HEK293 (cell line): ENCODE data around the gene CDK17.

Source experiments
- CTCF ChIA-PET: fragments of 350-600 bp; formaldehyde crosslinking; extraction: SDS; loops from one replicate; lab custom pipeline; 2021; ENCODE audit warnings: antibody characterized with exemption; lab: Yijun Ruan, JAX
- POLR2A ChIA-PET: fragments of 300-600 bp; formaldehyde crosslinking; extraction: SDS; loops from one replicate; lab custom pipeline; 2020; ENCODE audit warnings: antibody characterized with exemption, inconsistent platforms; lab: Yijun Ruan, JAX
- H3K27ac ChIP-seq: fragments of 200-500 bp; sonication (Bioruptor generic); 2 replicates; pipeline ENCODE4 v1.5.1; 2014; ENCODE audit warnings: low read depth, low read length, control low read depth, inconsistent platforms; ENCODE audit errors: extremely low read depth
- H3K36me3 ChIP-seq, 2 experiments: fragments of 200-500 bp in 1 of 2; sonication (Bioruptor generic) in 1 of 2; 1 replicate in 1 of 2; 2 replicates in 1 of 2; pipeline ENCODE4 v1.5.1; 2014 to 2017; ENCODE audit warnings: inconsistent platforms in 2 of 2, low read length in 2 of 2; ENCODE audit not compliant: control insufficient read depth in 2 of 2, insufficient read depth in 1 of 2
- H3K4me1 ChIP-seq: fragments of 200-500 bp; sonication (Bioruptor generic); 2 replicates; pipeline ENCODE4 v1.5.1; 2014; ENCODE audit warnings: mild to moderate bottlenecking, low read length, inconsistent platforms; ENCODE audit not compliant: control insufficient read depth, insufficient read depth
- H3K4me3 ChIP-seq: 2 replicates; pipeline ENCODE4 v1.5.1; 2011; ENCODE audit warnings: low read depth, mild to moderate bottlenecking, control low read depth, low read length, moderate library complexity
- H3K9me3 ChIP-seq: fragments of 200-500 bp; sonication (Bioruptor generic); 2 replicates; pipeline ENCODE4 v1.5.1; 2014; ENCODE audit warnings: low read depth, low read length, inconsistent platforms; ENCODE audit not compliant: control insufficient read depth, insufficient read depth
- GLIS1 ChIP-seq: fragments of 450-650 bp; formaldehyde crosslinking; IDR thresholded peaks from 2 replicates; pipeline ENCODE4 v1.5.1; 2016; ENCODE audit warnings: missing biosample characterization, missing genetic modification characterization
- KLF10 ChIP-seq: fragments of 450-650 bp; IDR thresholded peaks from 2 replicates; pipeline ENCODE4 v1.5.1; 2018; ENCODE audit warnings: missing biosample characterization, mild to moderate bottlenecking, missing genetic modification characterization
- SETDB1 ChIP-seq: IDR thresholded peaks from one replicate; pipeline ENCODE4 v1.6.1; 2017; ENCODE audit warnings: mild to moderate bottlenecking, low read length, moderate library complexity, mixed read lengths; ENCODE audit not compliant: insufficient read length
- SP2 ChIP-seq: fragments of 450-650 bp; formaldehyde crosslinking; IDR thresholded peaks from 2 replicates; pipeline ENCODE4 v1.5.1; 2016; ENCODE audit warnings: missing biosample characterization, missing genetic modification characterization
- SP7 ChIP-seq: fragments of 450-650 bp; formaldehyde crosslinking; IDR thresholded peaks from 2 replicates; pipeline ENCODE4 v1.5.1; 2016; ENCODE audit warnings: missing biosample characterization, missing genetic modification characterization
- ZFP3 ChIP-seq: fragments of 450-650 bp; formaldehyde crosslinking; IDR thresholded peaks from 2 replicates; pipeline ENCODE4 v1.5.1; 2016; ENCODE audit warnings: low read depth, missing biosample characterization, missing genetic modification characterization
- ZNF169 ChIP-seq: fragments of 450-650 bp; formaldehyde crosslinking; IDR thresholded peaks from 2 replicates; pipeline ENCODE4 v1.5.1; 2016; ENCODE audit warnings: missing biosample characterization, missing genetic modification characterization
- ZNF248 ChIP-seq: fragments of 450-650 bp; formaldehyde crosslinking; IDR thresholded peaks from 2 replicates; pipeline ENCODE4 v1.5.1; 2017; ENCODE audit warnings: missing biosample characterization, missing genetic modification characterization
- ZNF341 ChIP-seq: fragments of 450-650 bp; formaldehyde crosslinking; IDR thresholded peaks from 2 replicates; pipeline ENCODE4; 2016; ENCODE audit warnings: low read depth, missing biosample characterization, missing genetic modification characterization
- ZNF426 ChIP-seq: fragments of 450-650 bp; formaldehyde crosslinking; IDR thresholded peaks from 2 replicates; pipeline ENCODE4 v1.5.1; 2017; ENCODE audit warnings: missing biosample characterization, missing genetic modification characterization, mild to moderate bottlenecking, inconsistent platforms, moderate library complexity
- ZNF510 ChIP-seq: fragments of 450-650 bp; formaldehyde crosslinking; IDR thresholded peaks from 2 replicates; pipeline ENCODE4 v1.5.1; 2018; ENCODE audit warnings: mild to moderate bottlenecking, missing genetic modification characterization, missing biosample characterization; ENCODE audit not compliant: insufficient replicate concordance
- ZNF558 ChIP-seq: fragments of 450-650 bp; formaldehyde crosslinking; IDR thresholded peaks from 2 replicates; pipeline ENCODE4 v1.5.1; 2016; ENCODE audit warnings: missing biosample characterization, missing genetic modification characterization
- ZNF600 ChIP-seq: fragments of 450-650 bp; formaldehyde crosslinking; IDR thresholded peaks from 2 replicates; pipeline ENCODE4 v1.5.1; 2016; ENCODE audit warnings: missing biosample characterization, missing genetic modification characterization
- ZNF610 ChIP-seq: fragments of 450-650 bp; formaldehyde crosslinking; IDR thresholded peaks from 2 replicates; pipeline ENCODE4 v1.5.1; 2016; ENCODE audit warnings: missing biosample characterization, missing genetic modification characterization, borderline replicate concordance
- ZNF626 ChIP-seq: fragments of 450-650 bp; sonication (Bioruptor Pico); formaldehyde crosslinking; IDR thresholded peaks from 2 replicates; pipeline ENCODE4 v1.5.1; 2018; ENCODE audit warnings: missing biosample characterization, missing genetic modification characterization, inconsistent platforms
- ZNF664 ChIP-seq: fragments of 450-650 bp; formaldehyde crosslinking; IDR thresholded peaks from 2 replicates; pipeline ENCODE4 v1.5.1; 2016; ENCODE audit warnings: missing biosample characterization, missing genetic modification characterization
- ZNF777 ChIP-seq: fragments of 450-650 bp; formaldehyde crosslinking; IDR thresholded peaks from 2 replicates; pipeline ENCODE4 v1.5.1; 2017; ENCODE audit warnings: missing biosample characterization, missing genetic modification characterization, borderline replicate concordance
- TF ChIP-seq, protein P1 (sequence below): fragments of 450-650 bp; formaldehyde crosslinking; IDR thresholded peaks from 2 replicates; pipeline ENCODE4 v1.5.1; 2017; ENCODE audit warnings: missing biosample characterization, missing genetic modification characterization
- TF ChIP-seq, protein P2 (sequence below): fragments of 450-650 bp; formaldehyde crosslinking; IDR thresholded peaks from 2 replicates; pipeline ENCODE4 v1.5.1; 2016; ENCODE audit warnings: missing biosample characterization, missing genetic modification characterization
- TF ChIP-seq, protein P3 (sequence below): fragments of 450-650 bp; formaldehyde crosslinking; IDR thresholded peaks from 2 replicates; pipeline ENCODE4 v1.5.1; 2016; ENCODE audit warnings: missing biosample characterization, missing genetic modification characterization, low read depth
- TF ChIP-seq, protein P4 (sequence below): fragments of 450-650 bp; formaldehyde crosslinking; IDR thresholded peaks from 2 replicates; pipeline ENCODE4 v1.5.1; 2016; ENCODE audit warnings: missing biosample characterization, missing genetic modification characterization
- TF ChIP-seq, protein P5 (sequence below): fragments of 450-650 bp; formaldehyde crosslinking; IDR thresholded peaks from 2 replicates; pipeline ENCODE4 v1.5.1; 2016; ENCODE audit warnings: missing biosample characterization, missing genetic modification characterization

CDK17 gene

DNA sequence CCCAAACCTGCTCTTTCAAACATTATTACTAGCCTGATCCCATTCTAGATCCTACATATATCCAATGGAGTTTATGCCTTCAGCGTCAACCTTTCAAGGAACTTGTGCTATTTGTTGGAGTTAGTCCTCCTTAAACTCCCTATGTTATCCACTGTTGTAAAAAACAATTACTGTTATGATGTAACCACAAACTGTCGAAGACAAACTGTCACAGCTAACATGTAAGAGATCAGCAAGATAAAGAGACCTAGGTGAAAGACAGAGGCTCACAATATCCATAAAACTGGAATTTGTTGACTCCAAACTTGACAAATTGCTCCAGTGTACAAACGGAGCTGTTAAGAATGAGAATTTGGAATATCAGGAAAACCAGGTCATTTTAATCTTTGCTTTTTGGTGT lies 70.7 kb downstream of the CDK17 start:
- Histone ChIP-seq H3K9me3 (no peaks in the 10 kb centered on the region), H3K4me1 (no peaks in the 10 kb centered on the region), H3K4me3 (no peak overlapping the region)
- TF ChIP-seq ZNF341 = no peak
- TF ChIP-seq, protein P1, sequence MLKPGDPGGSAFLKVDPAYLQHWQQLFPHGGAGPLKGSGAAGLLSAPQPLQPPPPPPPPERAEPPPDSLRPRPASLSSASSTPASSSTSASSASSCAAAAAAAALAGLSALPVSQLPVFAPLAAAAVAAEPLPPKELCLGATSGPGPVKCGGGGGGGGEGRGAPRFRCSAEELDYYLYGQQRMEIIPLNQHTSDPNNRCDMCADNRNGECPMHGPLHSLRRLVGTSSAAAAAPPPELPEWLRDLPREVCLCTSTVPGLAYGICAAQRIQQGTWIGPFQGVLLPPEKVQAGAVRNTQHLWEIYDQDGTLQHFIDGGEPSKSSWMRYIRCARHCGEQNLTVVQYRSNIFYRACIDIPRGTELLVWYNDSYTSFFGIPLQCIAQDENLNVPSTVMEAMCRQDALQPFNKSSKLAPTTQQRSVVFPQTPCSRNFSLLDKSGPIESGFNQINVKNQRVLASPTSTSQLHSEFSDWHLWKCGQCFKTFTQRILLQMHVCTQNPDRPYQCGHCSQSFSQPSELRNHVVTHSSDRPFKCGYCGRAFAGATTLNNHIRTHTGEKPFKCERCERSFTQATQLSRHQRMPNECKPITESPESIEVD (tag by site-specific recombination) = 0 out of 2 replicates have a peak, but pooled peaks have one; percentile 21
- TF ChIP-seq, all 188 proteins: peak for 1
- Histone ChIP-seq H3K27ac (no peak overlapping the region), H3K36me3 (no peaks in the 10 kb centered on the region; a peak in 1 of 3 replicates)
- CTCF ChIA-PET = no interaction called here
- POLR2A ChIA-PET = no interaction called here

DNA sequence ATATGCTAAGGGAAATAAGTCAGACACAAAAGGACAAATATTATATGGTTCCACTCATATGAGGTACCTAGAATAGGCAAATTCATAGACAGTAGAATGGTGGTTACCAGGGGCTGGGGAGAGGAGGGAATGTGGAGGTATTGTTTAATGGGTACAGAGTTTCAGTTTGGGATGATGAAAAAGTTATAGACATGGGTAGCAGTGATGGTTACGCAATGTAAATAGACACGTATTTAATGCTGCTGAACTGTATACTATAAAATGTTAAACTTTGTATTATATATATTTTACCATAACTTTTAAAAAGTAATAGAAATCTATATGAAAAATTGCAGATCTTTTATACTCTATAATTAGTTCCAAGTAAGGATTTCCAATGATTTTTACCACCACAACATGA lies 71.2 kb downstream of the CDK17 start:
- Histone ChIP-seq H3K9me3 (no peaks in the 10 kb centered on the region), H3K4me3 (no peak overlapping the region)
- TF ChIP-seq, protein P2, sequence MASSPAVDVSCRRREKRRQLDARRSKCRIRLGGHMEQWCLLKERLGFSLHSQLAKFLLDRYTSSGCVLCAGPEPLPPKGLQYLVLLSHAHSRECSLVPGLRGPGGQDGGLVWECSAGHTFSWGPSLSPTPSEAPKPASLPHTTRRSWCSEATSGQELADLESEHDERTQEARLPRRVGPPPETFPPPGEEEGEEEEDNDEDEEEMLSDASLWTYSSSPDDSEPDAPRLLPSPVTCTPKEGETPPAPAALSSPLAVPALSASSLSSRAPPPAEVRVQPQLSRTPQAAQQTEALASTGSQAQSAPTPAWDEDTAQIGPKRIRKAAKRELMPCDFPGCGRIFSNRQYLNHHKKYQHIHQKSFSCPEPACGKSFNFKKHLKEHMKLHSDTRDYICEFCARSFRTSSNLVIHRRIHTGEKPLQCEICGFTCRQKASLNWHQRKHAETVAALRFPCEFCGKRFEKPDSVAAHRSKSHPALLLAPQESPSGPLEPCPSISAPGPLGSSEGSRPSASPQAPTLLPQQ (tag by site-specific recombination) = no peak
- TF ChIP-seq ZNF426 (no peak), ZNF248 (tag by site-specific recombination) (no peak), SP7 (no peak), ZNF169 (tag by site-specific recombination) (no peak), SP2 (tag by site-specific recombination) (no peak), ZNF626 (tag by site-specific recombination) (no peak), KLF10 (tag by site-specific recombination) (no peak), ZNF558 (no peak), GLIS1 (no peak), ZNF510 (tag by site-specific recombination) (no peak), ZNF610 (tag by site-specific recombination) (no peak), SETDB1 (no peak), ZNF600 (tag by site-specific recombination) (no peak), ZNF777 (tag by site-specific recombination) (no peak), ZFP3 (tag by site-specific recombination) (no peak), ZNF664 (tag by site-specific recombination) (no peak)
- TF ChIP-seq, protein P3, sequence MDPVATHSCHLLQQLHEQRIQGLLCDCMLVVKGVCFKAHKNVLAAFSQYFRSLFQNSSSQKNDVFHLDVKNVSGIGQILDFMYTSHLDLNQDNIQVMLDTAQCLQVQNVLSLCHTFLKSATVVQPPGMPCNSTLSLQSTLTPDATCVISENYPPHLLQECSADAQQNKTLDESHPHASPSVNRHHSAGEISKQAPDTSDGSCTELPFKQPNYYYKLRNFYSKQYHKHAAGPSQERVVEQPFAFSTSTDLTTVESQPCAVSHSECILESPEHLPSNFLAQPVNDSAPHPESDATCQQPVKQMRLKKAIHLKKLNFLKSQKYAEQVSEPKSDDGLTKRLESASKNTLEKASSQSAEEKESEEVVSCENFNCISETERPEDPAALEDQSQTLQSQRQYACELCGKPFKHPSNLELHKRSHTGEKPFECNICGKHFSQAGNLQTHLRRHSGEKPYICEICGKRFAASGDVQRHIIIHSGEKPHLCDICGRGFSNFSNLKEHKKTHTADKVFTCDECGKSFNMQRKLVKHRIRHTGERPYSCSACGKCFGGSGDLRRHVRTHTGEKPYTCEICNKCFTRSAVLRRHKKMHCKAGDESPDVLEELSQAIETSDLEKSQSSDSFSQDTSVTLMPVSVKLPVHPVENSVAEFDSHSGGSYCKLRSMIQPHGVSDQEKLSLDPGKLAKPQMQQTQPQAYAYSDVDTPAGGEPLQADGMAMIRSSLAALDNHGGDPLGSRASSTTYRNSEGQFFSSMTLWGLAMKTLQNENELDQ (tag by site-specific recombination) = no peak
- TF ChIP-seq, protein P4, sequence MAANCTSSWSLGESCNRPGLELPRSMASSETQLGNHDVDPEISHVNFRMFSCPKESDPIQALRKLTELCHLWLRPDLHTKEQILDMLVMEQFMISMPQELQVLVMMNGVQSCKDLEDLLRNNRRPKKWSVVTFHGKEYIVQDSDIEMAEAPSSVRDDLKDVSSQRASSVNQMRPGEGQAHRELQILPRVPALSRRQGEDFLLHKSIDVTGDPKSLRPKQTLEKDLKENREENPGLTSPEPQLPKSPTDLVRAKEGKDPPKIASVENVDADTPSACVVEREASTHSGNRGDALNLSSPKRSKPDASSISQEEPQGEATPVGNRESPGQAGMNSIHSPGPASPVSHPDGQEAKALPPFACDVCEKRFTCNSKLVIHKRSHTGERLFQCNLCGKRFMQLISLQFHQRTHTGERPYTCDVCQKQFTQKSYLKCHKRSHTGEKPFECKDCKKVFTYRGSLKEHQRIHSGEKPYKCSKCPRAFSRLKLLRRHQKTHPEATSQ (tag by site-specific recombination) = no peak
- TF ChIP-seq, protein P5, sequence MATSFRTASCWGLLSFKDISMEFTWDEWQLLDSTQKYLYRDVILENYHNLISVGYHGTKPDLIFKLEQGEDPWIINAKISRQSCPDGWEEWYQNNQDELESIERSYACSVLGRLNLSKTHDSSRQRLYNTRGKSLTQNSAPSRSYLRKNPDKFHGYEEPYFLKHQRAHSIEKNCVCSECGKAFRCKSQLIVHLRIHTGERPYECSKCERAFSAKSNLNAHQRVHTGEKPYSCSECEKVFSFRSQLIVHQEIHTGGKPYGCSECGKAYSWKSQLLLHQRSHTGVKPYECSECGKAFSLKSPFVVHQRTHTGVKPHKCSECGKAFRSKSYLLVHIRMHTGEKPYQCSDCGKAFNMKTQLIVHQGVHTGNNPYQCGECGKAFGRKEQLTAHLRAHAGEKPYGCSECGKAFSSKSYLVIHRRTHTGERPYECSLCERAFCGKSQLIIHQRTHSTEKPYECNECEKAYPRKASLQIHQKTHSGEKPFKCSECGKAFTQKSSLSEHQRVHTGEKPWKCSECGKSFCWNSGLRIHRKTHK (tag by site-specific recombination) = no peak
- TF ChIP-seq, all 188 proteins: peak for 0
- H3K36me3 ChIP-seq = peaks cover 0 to under 1% of the 10 kb centered on the region in 2 experiments; a peak in 2 of 3 replicates
- H3K27ac ChIP-seq = no peak overlapping the region
- no peaks in the 10 kb centered on the region for H3K4me1 ChIP-seq
- POLR2A ChIA-PET = no interaction called here
- CTCF ChIA-PET = no interaction called here
